Measurements from ENCODE around the gene MLKL.

The MLKL gene

DNA sequence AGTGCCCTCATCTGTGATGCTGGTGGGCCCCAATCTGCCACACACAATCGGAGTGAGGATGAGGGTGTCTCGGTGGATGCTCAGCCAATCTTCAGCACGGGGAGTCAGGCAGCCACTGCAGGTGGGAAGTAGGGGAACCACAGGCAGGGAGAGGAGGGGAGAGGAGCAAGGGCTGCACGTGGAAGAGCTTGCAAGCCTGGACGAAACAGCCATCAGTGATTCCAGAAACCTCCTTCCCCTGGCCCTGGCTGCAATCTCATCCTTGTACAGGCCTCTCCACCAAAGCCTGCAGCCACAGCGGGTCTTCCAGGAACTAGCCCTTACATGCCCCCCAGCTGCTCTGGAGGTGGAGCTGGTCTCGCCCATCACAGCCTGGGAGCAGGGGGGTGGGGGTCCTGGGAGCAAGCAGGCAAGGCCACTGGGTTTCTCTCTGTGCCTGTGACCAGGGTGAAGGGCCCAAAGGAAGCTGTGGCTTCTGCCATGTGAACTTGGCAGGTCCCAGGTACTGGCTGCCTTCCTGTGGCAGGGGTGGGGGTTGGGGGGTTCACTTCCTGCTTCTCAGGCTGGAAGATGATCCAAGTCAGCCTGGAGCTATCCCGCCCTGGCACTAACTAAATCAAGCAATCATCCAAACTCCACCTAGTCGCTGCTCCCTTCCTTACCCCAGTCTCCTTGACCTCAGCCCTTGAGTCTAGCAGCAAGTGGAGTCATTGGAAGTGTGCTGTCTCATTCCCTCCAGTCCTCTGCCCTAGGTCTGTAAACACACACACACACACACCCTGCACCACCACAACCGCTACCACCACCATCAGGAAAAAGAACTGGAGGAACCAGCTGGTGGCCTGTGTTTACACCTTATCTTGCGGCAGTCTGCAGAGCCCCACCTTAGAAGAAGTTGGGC, 29.4 kb upstream of the MLKL start:
- Histone ChIP-seq H3K79me2 (ENCODE audit: insufficient read depth, low read length) (no peaks in the 10 kb centered on the region), H3K36me3 (ENCODE audit: insufficient read depth, low read length) (no peaks in the 10 kb centered on the region), H3K4me2 (ENCODE audit: low read length) (no peak overlapping the region), H3K4me1 (ENCODE audit: insufficient read depth, low read length, severe bottlenecking) (no peaks in the 10 kb centered on the region), H2AFZ (ENCODE audit: low read length) (no peak overlapping the region), H3K9me3 (ENCODE audit: low read length) (no peaks in the 10 kb centered on the region), H3K9ac (ENCODE audit: low read length) (no peak overlapping the region), H3K4me3 (ENCODE audit: low read depth, low read length, poor library complexity, severe bottlenecking) (no peak overlapping the region), H3K9me2 (ENCODE audit: low read depth, low read length) (no peaks in the 10 kb centered on the region), H3K27ac (ENCODE audit: low read depth, low read length, poor library complexity, severe bottlenecking) (no peak overlapping the region), H3K27me3 (ENCODE audit: insufficient read depth, low read length) (no peaks in the 10 kb centered on the region), H3F3A (ENCODE audit: insufficient read depth, low read length) (no peaks in the 10 kb centered on the region), H4K20me1 (ENCODE audit: insufficient read depth, low read length) (no peaks in the 10 kb centered on the region)
- no peak for TF ChIP-seq EZH2 (IDR thresholded peaks at IDR 0.05; ENCODE audit: borderline replicate concordance, low read length)
- TF ChIP-seq, protein P1, sequence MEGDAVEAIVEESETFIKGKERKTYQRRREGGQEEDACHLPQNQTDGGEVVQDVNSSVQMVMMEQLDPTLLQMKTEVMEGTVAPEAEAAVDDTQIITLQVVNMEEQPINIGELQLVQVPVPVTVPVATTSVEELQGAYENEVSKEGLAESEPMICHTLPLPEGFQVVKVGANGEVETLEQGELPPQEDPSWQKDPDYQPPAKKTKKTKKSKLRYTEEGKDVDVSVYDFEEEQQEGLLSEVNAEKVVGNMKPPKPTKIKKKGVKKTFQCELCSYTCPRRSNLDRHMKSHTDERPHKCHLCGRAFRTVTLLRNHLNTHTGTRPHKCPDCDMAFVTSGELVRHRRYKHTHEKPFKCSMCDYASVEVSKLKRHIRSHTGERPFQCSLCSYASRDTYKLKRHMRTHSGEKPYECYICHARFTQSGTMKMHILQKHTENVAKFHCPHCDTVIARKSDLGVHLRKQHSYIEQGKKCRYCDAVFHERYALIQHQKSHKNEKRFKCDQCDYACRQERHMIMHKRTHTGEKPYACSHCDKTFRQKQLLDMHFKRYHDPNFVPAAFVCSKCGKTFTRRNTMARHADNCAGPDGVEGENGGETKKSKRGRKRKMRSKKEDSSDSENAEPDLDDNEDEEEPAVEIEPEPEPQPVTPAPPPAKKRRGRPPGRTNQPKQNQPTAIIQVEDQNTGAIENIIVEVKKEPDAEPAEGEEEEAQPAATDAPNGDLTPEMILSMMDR (IDR thresholded peaks at IDR 0.05; ENCODE audit: low read length): no peak

DNA sequence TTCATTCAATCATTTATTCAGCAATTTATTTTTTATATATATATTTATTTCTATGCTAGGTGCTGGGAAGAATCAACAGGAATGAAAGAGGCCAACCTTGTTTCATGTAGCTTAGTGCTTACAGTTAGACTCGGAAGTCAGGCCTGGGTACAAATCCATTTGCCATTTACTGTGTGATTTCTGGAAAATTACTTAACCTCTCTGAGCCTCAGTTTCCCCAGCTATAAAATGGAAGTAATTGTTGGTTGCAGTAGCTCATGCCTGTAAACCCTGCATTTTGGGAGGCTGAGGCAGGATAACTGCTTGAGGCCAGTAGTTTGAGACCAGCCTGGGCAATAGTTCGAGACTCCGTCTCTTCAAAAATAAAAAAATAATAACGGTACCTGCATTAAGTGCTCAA, 27.2 kb upstream of the MLKL start:
- Histone ChIP-seq H3K27ac (ENCODE audit: low read depth, low read length, poor library complexity, severe bottlenecking) (no peak overlapping the region), H3K4me1 (ENCODE audit: insufficient read depth, low read length, severe bottlenecking) (no peaks in the 10 kb centered on the region), H3K9me3 (ENCODE audit: low read length) (no peaks in the 10 kb centered on the region), H3K4me3 (ENCODE audit: low read depth, low read length, poor library complexity, severe bottlenecking) (no peak overlapping the region), H3K79me2 (ENCODE audit: insufficient read depth, low read length) (no peaks in the 10 kb centered on the region), H3K4me2 (ENCODE audit: low read length) (no peak overlapping the region), H2AFZ (ENCODE audit: low read length) (no peak overlapping the region), H3K36me3 (ENCODE audit: insufficient read depth, low read length) (no peaks in the 10 kb centered on the region), H3K9me2 (ENCODE audit: low read depth, low read length) (no peaks in the 10 kb centered on the region), H3K27me3 (ENCODE audit: insufficient read depth, low read length) (peaks cover 7% of the 10 kb centered on the region; the same call in 1 of the 2 replicates), H3K9ac (ENCODE audit: low read length) (no peak overlapping the region), H3F3A (ENCODE audit: insufficient read depth, low read length) (no peaks in the 10 kb centered on the region), H4K20me1 (ENCODE audit: insufficient read depth, low read length) (no peaks in the 10 kb centered on the region)
- TF ChIP-seq, protein P1 (IDR thresholded peaks at IDR 0.05; ENCODE audit: low read length): no peak
- no peak for TF ChIP-seq EZH2 (IDR thresholded peaks at IDR 0.05; ENCODE audit: borderline replicate concordance, low read length)

DNA sequence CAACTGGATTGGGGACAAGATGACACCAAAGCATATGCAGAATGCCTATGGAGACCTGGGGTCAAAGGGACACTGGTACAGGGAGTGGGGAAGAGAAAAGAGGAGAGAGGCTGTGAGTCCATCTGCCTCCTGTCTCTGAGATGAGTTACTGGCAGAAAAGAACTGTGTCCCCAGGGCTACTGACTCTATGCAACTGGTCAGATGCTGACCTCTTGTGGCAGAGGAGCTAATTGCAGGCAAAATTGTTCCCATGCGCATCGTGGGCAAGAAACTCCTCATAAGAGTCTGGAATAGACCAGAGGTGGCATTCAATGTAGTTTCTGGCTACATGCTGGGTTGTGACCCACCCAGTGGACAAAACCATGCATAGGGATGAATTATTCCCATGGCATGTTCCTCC, 26.1 kb upstream of the MLKL start:
- no peak overlapping the region for H3K4me3 ChIP-seq (ENCODE audit: low read depth, low read length, poor library complexity, severe bottlenecking)
- H4K20me1 ChIP-seq (ENCODE audit: insufficient read depth, low read length): no peaks in the 10 kb centered on the region
- H3K27me3 ChIP-seq (ENCODE audit: insufficient read depth, low read length): peaks cover 7% of the 10 kb centered on the region; the same call in 1 of the 2 replicates
- no peaks in the 10 kb centered on the region for H3K9me3 ChIP-seq (ENCODE audit: low read length)
- no peaks in the 10 kb centered on the region for H3K4me1 ChIP-seq (ENCODE audit: insufficient read depth, low read length, severe bottlenecking)
- no peaks in the 10 kb centered on the region for H3F3A ChIP-seq (ENCODE audit: insufficient read depth, low read length)
- H3K9me2 ChIP-seq (ENCODE audit: low read depth, low read length): no peaks in the 10 kb centered on the region
- no peak for TF ChIP-seq EZH2 (IDR thresholded peaks at IDR 0.05; ENCODE audit: borderline replicate concordance, low read length)
- TF ChIP-seq, protein P1 (IDR thresholded peaks at IDR 0.05; ENCODE audit: low read length): peak; percentile 82
- no peaks in the 10 kb centered on the region for H3K36me3 ChIP-seq (ENCODE audit: insufficient read depth, low read length)
- no peak overlapping the region for H3K27ac ChIP-seq (ENCODE audit: low read depth, low read length, poor library complexity, severe bottlenecking)
- no peak overlapping the region for H3K4me2 ChIP-seq (ENCODE audit: low read length)
- H3K9ac ChIP-seq (ENCODE audit: low read length): no peak overlapping the region
- no peak overlapping the region for H2AFZ ChIP-seq (ENCODE audit: low read length)
- H3K79me2 ChIP-seq (ENCODE audit: insufficient read depth, low read length): no peaks in the 10 kb centered on the region

Measured in OCI-LY1 (cell line).